ENCODE data around the gene KCTD2.
"Not testable (repeated sequence)": the region's sequence is repeated elsewhere in the genome, so short reads cannot be mapped to it uniquely, and the experiment has no call there.

KCTD2 gene

GRCh38 chr17:75004371-75004770 is 42.7 kb upstream of the KCTD2 start:
- no peak for TF ChIP-seq CTCF (conservative IDR thresholded peaks at IDR 0.05; ENCODE audit: low read depth, low read length)
- no peak for DNase-seq (ENCODE audit: low read depth)
- no peak overlapping the region for H3K4me3 ChIP-seq (ENCODE audit: low read length)

GRCh38 chr17:75005291-75005690 is 41.7 kb upstream of the KCTD2 start:
- no peak for DNase-seq (ENCODE audit: low read depth)
- TF ChIP-seq CTCF (conservative IDR thresholded peaks at IDR 0.05; ENCODE audit: low read depth, low read length) = no peak
- no peak overlapping the region for H3K4me3 ChIP-seq (ENCODE audit: low read length)

DNA sequence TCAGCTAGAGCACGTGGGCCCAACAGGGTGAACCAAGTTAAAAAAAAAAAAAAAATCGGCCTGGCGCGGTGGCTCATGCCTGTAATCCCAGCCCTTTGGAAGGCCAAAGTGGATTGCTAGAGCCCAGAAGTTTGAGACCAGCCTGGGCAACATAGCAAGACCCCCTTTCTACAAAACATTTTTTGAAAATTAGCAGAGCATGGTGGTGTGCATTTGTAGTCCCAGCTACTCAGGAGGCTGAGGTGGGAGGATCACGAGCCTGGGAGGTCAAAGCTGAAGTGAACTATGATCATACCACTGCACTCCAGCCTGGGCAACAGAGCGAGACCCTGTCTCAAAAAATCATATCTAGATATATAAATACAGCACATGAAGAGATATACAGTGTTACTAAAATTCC is 40.9 kb upstream of the KCTD2 start:
- not testable (repeated sequence) for H3K4me3 ChIP-seq (ENCODE audit: low read length); DNase-seq (ENCODE audit: low read depth)

GRCh38 chr17:75006653-75007052 is 40.4 kb upstream of the KCTD2 start:
- no peak for DNase-seq (ENCODE audit: low read depth)
- no peak overlapping the region for H3K4me3 ChIP-seq (ENCODE audit: low read length)
- no peak for TF ChIP-seq CTCF (conservative IDR thresholded peaks at IDR 0.05; ENCODE audit: low read depth, low read length)

GRCh38 chr17:75008373-75008772 is 38.7 kb upstream of the KCTD2 start:
- no peak overlapping the region for H3K4me3 ChIP-seq (ENCODE audit: low read length)
- DNase-seq (ENCODE audit: low read depth) = no peak
- no peak for TF ChIP-seq CTCF (conservative IDR thresholded peaks at IDR 0.05; ENCODE audit: low read depth, low read length)

GRCh38 chr17:75009139-75009724 is 37.8 kb upstream of the KCTD2 start:
- no peak overlapping the region for H3K4me3 ChIP-seq (ENCODE audit: low read length)
- no peak for TF ChIP-seq CTCF (conservative IDR thresholded peaks at IDR 0.05; ENCODE audit: low read depth, low read length)
- no peak for DNase-seq (ENCODE audit: low read depth)

DNA sequence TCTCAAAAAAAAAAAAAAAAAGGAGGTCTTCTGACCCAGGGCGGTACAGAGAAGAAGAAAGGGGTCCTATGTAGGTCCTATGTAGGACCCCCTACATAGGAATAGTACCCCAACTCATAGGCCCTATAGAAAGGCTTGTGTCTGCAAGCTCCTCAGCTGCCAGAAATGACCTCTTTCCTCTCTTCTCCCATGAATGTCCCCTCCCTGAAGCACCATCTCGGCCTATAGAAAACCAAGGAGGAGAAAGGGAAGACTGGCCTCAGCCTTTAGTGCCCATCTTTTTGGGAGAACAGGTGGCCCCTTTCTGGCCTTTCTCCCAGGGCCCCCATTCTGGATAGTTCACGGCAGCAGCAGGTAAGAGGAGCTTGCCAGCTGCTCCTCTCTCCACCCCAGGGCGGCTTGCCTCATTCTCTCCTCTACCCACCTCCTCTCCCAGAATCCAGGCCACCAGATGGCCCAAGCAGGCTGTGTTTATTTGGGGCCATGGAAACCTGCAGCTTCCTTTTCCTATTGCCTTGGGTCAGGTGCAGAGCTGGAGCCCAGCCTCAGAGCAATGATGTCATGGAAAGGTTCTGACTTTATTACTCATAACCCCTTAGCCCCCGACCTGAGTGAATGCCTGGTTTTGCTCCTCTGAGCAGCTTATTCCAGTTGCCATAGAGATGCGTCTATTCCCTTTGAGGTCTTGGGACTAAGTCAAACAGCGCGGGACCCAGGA is 36.2 kb upstream of the KCTD2 start:
- no peak overlapping the region for H3K4me3 ChIP-seq (ENCODE audit: low read length)
- peak; percentile 86 for DNase-seq (ENCODE audit: low read depth)
- TF ChIP-seq CTCF (conservative IDR thresholded peaks at IDR 0.05; ENCODE audit: low read depth, low read length) = no peak

Measured in retinal pigment epithelial cell (primary cell).